HG03103 (cell line): ENCODE results near the gene LRRC72.
"Not testable (repeated sequence)": the region's sequence is repeated elsewhere in the genome, so short reads cannot be mapped to it uniquely, and the experiment has no call there.

Experiments
- ATAC-seq: cut with Tn5 transposase; IDR thresholded peaks from one replicate; pipeline ENCODE4 v1.9.1; 2021; ENCODE audit warnings: low read depth; ENCODE audit not compliant: unreplicated experiment

Gene LRRC72

DNA sequence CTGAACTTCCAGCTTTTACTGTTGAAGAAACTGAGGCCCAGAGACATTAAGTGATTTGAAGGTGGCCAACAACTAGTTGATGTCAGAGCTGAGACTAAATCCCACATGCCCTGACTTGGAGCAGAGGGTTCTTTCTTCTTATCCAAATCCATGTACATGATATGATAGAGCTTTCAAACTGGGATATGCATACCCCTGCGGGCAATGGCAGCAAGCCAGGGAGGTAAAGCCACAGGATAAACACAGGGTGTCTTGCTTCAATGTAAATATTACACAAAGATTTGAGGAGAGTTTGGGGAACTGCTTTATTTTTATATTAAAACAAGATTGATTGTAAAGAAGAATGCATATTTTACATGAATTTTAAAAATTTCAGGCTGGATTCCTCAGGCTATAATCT is 2.3 kb upstream of the LRRC72 start:
- no peak for ATAC-seq

GRCh38 chr7:16528520-16528919 is 1.9 kb downstream of the LRRC72 start:
- no peak for ATAC-seq

- ATAC-seq = no peak
These were observed 3.1 kb downstream of the LRRC72 start for GRCh38 chr7:16529697-16530096.

DNA sequence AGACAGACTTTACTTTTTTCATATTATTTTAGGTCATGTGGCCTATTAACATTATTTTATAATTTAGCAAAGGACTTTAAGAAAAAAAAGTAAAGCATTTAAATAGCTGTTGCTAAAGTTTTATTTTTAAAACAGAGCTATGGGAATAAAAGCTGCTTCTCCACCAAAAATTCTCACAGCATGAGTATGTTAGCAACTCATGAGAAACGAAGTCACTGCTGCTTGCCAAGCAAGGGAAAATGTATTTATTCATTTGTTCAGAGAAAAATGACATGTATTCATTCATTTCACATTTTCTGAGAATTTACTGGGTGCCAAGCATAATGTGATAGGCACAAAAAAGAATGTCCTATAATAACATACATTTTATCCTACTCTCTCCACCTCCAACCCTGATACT is 5.1 kb downstream of the LRRC72 start:
- ATAC-seq = no peak

DNA sequence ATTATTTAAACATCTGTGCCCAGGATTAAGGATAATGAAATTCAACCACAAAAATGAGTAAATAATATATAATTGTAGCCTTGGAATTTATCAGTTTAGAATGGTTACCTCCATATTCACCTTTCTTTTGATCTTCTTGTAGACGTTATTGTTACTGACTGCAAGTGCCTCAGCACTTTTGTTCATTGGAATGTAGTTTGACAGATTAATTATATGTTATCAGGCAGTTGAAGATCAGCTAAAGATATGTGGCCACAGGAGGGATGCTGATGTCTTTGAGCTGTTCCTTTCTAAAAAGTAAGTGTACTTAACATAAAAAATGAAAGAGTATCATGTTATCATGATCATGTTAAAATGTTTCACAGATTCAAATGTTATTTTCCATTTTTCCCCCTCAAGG is 5.6 kb downstream of the LRRC72 start:
- ATAC-seq = no peak

DNA sequence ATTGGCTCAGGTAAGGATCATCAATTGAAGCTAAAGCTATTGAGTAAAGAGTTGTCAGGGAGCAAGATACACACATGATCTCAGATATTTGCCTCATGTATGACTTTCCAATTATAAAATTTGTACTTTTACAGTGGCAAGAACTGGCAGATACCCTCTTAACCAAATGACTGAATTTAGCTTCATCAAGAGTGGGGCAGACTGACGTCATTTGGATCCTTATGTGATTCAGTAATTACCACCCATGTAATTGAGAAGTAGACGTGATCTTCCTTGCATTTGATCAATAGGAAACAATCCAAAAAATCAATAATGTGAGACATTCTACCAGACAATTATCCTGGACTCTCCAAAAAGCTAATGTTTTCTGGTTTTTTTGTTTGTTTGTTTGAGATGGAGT is 8.9 kb downstream of the LRRC72 start:
- ATAC-seq = no peak

- not testable (repeated sequence) for ATAC-seq
These were observed 13.9 kb downstream of the LRRC72 start for GRCh38 chr7:16540559-16540958.

- no peak for ATAC-seq
These were observed 15.8 kb downstream of the LRRC72 start for GRCh38 chr7:16542401-16542800.

DNA sequence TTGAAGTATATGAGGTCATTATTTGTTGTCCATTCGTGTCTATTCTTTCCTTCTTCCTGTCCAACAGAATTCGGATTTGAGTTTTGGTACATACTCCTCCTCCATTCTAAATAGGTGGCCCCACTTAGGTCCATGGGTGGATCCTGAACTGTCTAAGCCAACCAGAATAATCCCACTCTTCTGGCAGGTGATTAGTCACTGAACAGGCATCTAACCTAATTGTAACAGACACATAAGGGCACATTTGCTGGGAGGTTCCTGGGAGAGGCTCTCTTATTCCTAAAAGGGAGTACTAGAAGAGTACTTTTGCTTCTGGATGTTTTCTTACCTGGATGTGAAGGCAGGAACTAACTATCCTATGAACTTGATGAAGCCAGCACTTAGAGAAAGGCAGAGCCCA is 16.8 kb downstream of the LRRC72 start:
- ATAC-seq = no peak

GRCh38 chr7:16546921-16547505 is 20.4 kb downstream of the LRRC72 start:
- ATAC-seq = no peak

- no peak for ATAC-seq
These were observed 21.8 kb downstream of the LRRC72 start for GRCh38 chr7:16548428-16548827.

GRCh38 chr7:16550671-16551070 is 24.0 kb downstream of the LRRC72 start:
- ATAC-seq = no peak

DNA sequence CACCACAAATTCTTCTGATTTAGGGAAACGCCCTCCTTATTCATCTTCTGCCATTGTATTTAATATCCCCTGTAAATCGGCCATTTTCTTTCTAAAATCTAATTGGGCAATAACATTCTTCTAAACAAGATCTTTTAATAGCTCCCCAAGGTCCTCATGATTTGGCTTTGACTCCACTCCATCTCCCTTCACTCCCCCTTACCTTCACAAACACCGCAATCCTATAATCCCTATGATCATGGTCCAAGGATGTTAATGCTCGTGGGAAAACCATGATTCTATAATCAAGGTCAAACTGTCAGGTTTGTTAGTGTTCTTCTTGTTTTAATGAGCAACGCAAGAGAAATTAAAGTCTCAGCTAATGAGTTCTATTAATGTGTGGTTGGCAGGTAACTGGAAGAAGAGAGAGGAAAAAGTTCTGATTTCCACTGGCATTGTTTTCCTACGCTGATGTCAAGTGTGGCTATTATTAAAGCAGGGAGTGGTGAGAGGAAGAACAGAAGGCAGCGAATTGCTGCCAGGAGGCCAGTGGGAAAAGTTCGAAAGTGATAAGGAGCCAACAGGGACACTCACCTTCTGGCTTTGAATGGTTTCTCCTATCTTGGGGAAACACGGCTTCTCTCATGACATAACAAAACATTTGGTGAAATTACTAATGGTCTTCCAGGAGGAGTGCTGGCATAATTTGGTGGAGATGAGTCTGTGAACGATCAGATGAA is 28.1 kb downstream of the LRRC72 start:
- no peak for ATAC-seq

GRCh38 chr7:16556359-16556758 is 29.7 kb downstream of the LRRC72 start:
- no peak for ATAC-seq

DNA sequence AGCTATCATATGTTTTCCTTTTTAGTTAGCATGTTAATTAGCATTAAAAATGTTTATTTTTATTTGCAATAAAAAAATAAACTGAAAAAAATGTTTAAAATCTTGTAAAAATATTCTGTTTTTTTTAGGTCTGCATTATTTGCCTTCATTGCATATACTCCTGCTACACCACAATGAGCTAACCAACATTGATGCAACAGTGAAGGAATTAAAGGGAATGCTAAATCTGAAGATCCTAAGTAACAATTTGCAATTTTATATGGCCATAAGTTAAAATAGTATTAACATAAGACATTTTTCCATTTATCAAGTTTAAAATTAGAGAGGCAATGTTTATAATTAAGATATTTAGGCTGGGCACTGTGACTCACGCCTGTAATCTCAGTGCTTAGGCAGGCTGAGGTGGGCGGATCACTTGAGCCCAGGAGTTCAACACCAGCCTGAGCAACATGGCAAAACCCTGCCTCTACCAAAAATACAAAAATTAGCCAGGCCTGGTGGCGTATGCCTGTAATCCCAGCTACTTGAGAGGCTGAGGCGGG is 32.2 kb downstream of the LRRC72 start:
- no peak for ATAC-seq

GRCh38 chr7:16559497-16560179 is 33.0 kb downstream of the LRRC72 start:
- no peak for ATAC-seq

DNA sequence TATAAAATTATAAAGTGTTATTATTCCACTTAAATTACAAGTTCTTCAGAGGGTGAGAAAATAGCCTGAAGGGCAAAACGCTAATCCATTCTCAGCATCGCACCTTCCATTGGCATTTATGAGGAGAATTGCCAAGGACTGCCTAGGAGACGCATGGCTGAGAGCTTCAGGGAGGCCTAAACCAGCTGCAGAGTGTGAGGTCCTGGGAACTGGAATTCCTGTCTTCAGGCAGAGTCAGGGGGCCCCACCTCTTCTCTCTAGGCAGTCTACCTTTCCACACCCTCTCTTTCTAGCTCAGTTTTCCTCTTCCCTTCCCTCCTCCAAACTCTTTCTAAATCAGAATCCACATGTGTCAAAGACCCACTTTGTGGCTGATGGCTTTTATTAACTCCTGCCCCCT is 35.3 kb downstream of the LRRC72 start:
- no peak for ATAC-seq

DNA sequence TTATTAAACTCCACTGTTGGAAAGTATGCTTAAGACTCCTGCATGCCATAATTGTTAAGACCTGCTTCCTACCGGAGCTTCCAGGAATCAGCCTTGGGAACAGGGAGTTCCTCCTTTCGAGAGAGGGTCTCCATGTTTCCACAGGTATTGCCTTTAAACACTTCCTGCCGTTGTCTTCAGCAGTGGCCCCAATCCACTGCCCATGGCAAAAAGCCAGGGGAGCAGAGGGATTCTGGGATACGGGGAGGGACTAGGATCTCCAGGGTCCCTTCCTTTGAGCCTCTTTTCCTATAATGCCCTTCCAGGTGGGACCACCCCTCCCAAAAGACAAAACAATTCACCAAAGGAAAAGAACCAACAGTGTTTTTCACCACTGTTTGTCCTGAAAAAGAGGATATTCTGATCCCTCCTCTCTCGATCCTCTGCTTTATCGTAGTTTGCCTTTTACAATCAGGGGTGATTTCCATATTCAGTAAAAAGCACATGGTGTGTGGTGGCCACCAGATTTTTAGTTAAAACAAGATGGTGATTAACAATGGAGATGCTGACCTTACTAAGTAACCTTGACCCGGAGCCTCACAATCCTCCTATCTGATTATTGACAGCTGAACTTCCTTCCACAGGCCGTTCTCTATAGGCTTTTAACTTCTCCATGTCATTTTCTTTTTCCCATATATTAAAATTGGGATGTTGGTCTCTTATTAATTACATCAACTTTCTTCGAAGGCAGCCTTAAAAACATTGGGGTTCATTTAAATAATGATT is 36.0 kb downstream of the LRRC72 start:
- ATAC-seq = no peak

DNA sequence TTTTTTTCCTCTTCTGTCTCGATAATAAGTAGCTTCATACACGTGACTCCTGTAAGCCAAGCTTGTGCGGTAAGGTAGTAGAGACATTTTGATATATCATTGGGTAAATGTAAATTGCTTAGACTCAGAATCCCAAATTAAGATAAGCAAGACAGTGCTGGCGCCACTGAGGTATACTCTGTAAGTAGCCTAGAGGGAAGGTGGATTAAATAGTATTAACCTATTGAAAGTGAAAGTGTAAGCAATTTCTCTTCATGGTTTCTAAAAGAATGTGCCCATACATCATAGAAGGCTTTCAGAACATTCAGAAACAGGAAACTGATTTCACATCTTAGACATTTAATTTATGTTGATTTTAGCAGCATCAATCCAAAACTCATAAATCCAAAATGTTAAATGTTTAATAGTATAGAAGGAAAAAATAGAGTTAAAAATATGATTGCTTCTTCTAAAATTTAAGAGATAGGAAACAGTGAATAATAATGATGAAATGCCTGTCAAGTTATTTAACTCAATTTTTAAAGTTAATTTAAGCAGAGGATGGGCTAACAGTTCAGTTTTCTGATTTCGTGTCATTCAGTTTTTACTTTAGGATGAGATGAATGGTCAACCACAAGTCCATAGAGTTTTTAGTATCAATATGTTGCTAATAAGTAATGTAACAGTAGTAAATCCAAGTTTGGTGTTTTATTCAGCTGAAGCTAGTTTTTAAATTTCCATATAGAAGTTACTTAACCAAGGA is 36.8 kb downstream of the LRRC72 start:
- ATAC-seq = peak; percentile 75

DNA sequence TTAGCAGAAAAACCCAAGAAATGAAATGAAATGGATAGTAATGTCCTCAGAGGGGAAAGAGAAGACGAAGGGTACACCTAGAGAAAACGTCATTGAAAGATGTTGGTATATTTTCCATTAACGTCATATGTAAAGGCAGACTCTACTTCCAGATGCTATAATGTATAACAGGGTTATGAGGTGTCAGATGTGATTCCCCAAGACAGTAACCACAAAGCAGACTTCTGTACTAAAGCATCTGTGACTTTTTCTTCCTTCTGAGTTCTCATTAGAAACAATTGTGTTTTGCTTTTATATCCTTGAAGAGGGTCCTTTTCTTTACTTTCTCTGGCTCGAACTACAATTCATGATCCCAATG is 37.4 kb downstream of the LRRC72 start:
- no peak for ATAC-seq
